ENCODE data around the gene PCDH9. TPM values are rescaled to one million over a fixed set of nuclear protein-coding genes. Genes with fewer than 3 reads are reported as not detected.

The PCDH9 gene
- total and polyA plus RNA-seq, 10 of the 15 experiments (the other 5 are each of a cell fraction or from before 2014, with no cell fraction given) = 0.02 to 2.3 (median 0.05) TPM; not detected in 1

- Histone ChIP-seq H3K4me2 (ENCODE audit: control insufficient read depth, insufficient read depth) (no peak overlapping the region), H3K27me3 (replicated peaks in 1 of 2; ENCODE audit: control insufficient read depth in 2 of 2, insufficient read depth in 2 of 2, low read length in 1 of 2) (no peaks in the 10 kb centered on the region), H3K79me2 (ENCODE audit: control insufficient read depth, insufficient read depth, low read length) (no peaks in the 10 kb centered on the region), H3K4me1 (ENCODE audit: control insufficient read depth, insufficient read depth, low read length) (no peaks in the 10 kb centered on the region), H3K36me3 (ENCODE audit: control insufficient read depth in 2 of 2, insufficient read depth in 2 of 2, low read length in 1 of 2) (no peaks in the 10 kb centered on the region), H3K4me3 (no peak overlapping the region), H2AFZ (ENCODE audit: control insufficient read depth, low read depth, low read length) (no peak overlapping the region), H3K9me3 (replicated peaks; ENCODE audit: control insufficient read depth, insufficient read depth, low read length) (no peaks in the 10 kb centered on the region), H3K9ac (ENCODE audit: control insufficient read depth, insufficient read depth, low read length) (no peak overlapping the region), H4K20me1 (ENCODE audit: control insufficient read depth, insufficient read depth) (no peaks in the 10 kb centered on the region), H3K27ac (ENCODE audit: control insufficient read depth, insufficient read depth) (no peak overlapping the region)
- ChIA-PET SMC1A (ENCODE audit: uncharacterized antibody, unreplicated experiment) (no interaction called here), POLR2A (interaction anchor here (0.6 kb wide), 1 partner anchor 17 kb away, joined by 3 read pairs; no protein-coding TSS in a partner anchor), RAD21 (ENCODE audit: unreplicated experiment) (no interaction called here), CTCF (interaction anchor here (1.0 kb wide), 1 partner anchor 17 kb away, joined by 3 read pairs; no protein-coding TSS in a partner anchor)
- FAIRE-seq = no peak
- no peak for TF ChIP-seq RBBP5 (conservative IDR thresholded peaks at IDR 0.05)
- no peak for TF ChIP-seq GATAD2B (conservative IDR thresholded peaks at IDR 0.05; ENCODE audit: low read depth)
- TF ChIP-seq CHD4 (IDR thresholded peaks at IDR 0.05) = no peak
- no peak for TF ChIP-seq CHD1 (IDR thresholded peaks at IDR 0.05; ENCODE audit: low read depth, low read length)
- 0% methylated on average over 3 of the region's 3 CpGs for WGBS (ENCODE audit: insufficient coverage, insufficient replicate concordance, low lambda C conversion rate, missing lambda C conversion rate)
- BruUV-seq (replicated peaks) = no TSS peak
- no peak for ATAC-seq
- intact Hi-C loops (cut with micrococcal nuclease; ENCODE audit: unreplicated experiment) (no loop called here), in situ Hi-C loops (cut with MboI) (no loop called here)
- DNase-seq (ENCODE audit: low read depth, low spot score) = no peak
Measured at GRCh38 chr13:66560189-66560588, 669.9 kb downstream of the PCDH9 start.

GRCh38 chr13:66559093-66559492 is 671.0 kb downstream of the PCDH9 start:
- BruUV-seq (replicated peaks) = no TSS peak
- Histone ChIP-seq H2AFZ (ENCODE audit: control insufficient read depth, low read depth, low read length) (no peak overlapping the region), H3K9me3 (replicated peaks; ENCODE audit: control insufficient read depth, insufficient read depth, low read length) (no peaks in the 10 kb centered on the region), H3K27ac (ENCODE audit: control insufficient read depth, insufficient read depth) (no peak overlapping the region), H3K36me3 (ENCODE audit: control insufficient read depth in 2 of 2, insufficient read depth in 2 of 2, low read length in 1 of 2) (no peaks in the 10 kb centered on the region), H3K9ac (ENCODE audit: control insufficient read depth, insufficient read depth, low read length) (no peak overlapping the region), H3K4me3 (no peak overlapping the region), H3K4me2 (ENCODE audit: control insufficient read depth, insufficient read depth) (no peak overlapping the region), H3K79me2 (ENCODE audit: control insufficient read depth, insufficient read depth, low read length) (no peaks in the 10 kb centered on the region), H4K20me1 (ENCODE audit: control insufficient read depth, insufficient read depth) (no peaks in the 10 kb centered on the region), H3K4me1 (ENCODE audit: control insufficient read depth, insufficient read depth, low read length) (no peaks in the 10 kb centered on the region), H3K27me3 (replicated peaks in 1 of 2; ENCODE audit: control insufficient read depth in 2 of 2, insufficient read depth in 2 of 2, low read length in 1 of 2) (no peaks in the 10 kb centered on the region)
- SMC1A ChIA-PET (ENCODE audit: uncharacterized antibody, unreplicated experiment) = no interaction called here
- POLR2A ChIA-PET = no interaction called here
- CTCF ChIA-PET = no interaction called here
- intact Hi-C loops (cut with micrococcal nuclease; ENCODE audit: unreplicated experiment) = no loop called here
- no peak for FAIRE-seq
- no peak for ATAC-seq
- RAD21 ChIA-PET (ENCODE audit: unreplicated experiment) = no interaction called here
- DNase-seq (ENCODE audit: low read depth, low spot score) = no peak
- in situ Hi-C loops (cut with MboI) = no loop called here
- TF ChIP-seq E4F1 (IDR thresholded peaks at IDR 0.05; ENCODE audit: borderline replicate concordance, partially characterized antibody) (no peak), KLF5 (IDR thresholded peaks at IDR 0.05; ENCODE audit: partially characterized antibody) (no peak), NR2C1 (IDR thresholded peaks at IDR 0.05) (no peak), SREBF1 (IDR thresholded peaks at IDR 0.05; ENCODE audit: low read length) (no peak), NKRF (conservative IDR thresholded peaks at IDR 0.05) (no peak), ZNF622 (IDR thresholded peaks at IDR 0.05) (no peak), BCLAF1 (IDR thresholded peaks at IDR 0.05) (no peak)
